ENCODE measurements around the gene CFTR. TPM values are rescaled to one million over a fixed set of nuclear protein-coding genes. Genes with fewer than 3 reads are reported as not detected.

Gene CFTR
- total and polyA plus RNA-seq, 3 donors from 2014 or later = 5.1 to 6.9 (median 5.1) TPM

- TF ChIP-seq, protein P1, sequence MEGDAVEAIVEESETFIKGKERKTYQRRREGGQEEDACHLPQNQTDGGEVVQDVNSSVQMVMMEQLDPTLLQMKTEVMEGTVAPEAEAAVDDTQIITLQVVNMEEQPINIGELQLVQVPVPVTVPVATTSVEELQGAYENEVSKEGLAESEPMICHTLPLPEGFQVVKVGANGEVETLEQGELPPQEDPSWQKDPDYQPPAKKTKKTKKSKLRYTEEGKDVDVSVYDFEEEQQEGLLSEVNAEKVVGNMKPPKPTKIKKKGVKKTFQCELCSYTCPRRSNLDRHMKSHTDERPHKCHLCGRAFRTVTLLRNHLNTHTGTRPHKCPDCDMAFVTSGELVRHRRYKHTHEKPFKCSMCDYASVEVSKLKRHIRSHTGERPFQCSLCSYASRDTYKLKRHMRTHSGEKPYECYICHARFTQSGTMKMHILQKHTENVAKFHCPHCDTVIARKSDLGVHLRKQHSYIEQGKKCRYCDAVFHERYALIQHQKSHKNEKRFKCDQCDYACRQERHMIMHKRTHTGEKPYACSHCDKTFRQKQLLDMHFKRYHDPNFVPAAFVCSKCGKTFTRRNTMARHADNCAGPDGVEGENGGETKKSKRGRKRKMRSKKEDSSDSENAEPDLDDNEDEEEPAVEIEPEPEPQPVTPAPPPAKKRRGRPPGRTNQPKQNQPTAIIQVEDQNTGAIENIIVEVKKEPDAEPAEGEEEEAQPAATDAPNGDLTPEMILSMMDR (IDR thresholded peaks at IDR 0.05) = no peak
- no peak for TF ChIP-seq POLR2A (IDR thresholded peaks at IDR 0.05)
- H3K4me1 ChIP-seq = no peaks in the 10 kb centered on the region
- H3K9me3 ChIP-seq = no peaks in the 10 kb centered on the region
- H3K27me3 ChIP-seq = no peaks in the 10 kb centered on the region
- DNase-seq = no peak
- WGBS, 2 donors = 6 to 7% methylated on average over 11 of the region's 11 CpGs
- H3K4me3 ChIP-seq = peak overlapping the region; percentile 7 to 33
- no peak overlapping the region for H3K27ac ChIP-seq
- intact Hi-C loops (cut with DNase I; ENCODE audit: low total_unique reads) = no loop called here
- H3K36me3 ChIP-seq (ENCODE audit: low read depth, missing control alignments) = no peaks in the 10 kb centered on the region
Observed at GRCh38 chr7:117480055-117480362, 184 bp downstream of the CFTR start.

- H3K9me3 ChIP-seq = no peaks in the 10 kb centered on the region
Observed at GRCh38 chr7:117480978-117481377, 1.2 kb downstream of the CFTR start.

DNA sequence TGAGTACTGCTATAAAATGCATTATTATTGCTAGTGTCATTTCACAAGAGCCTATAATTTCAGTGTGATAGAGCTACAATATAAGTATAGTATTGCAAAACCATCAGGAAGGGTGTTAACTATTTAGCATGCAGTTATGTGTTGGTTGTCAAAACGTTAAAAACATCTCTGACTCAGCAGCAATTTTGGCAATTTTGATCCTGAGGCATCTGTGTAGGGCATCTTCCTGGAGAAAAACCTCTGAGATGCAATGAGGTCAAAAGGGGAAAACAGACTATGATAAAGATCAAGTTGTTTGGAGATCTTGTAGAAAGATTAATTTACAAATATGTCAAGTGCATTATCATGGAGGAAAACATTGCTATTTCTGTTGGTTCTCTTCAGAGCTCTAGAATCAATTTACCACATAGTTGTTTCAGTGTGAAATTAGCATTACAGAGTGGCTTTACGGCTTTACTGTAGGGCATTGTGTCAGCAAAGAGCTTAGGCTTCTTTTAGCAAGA is 5.3 kb downstream of the CFTR start:
- intact Hi-C loops (cut with DNase I; ENCODE audit: low total_unique reads) = no loop called here
- no peaks in the 10 kb centered on the region for H3K9me3 ChIP-seq
- no peak overlapping the region for H3K27ac ChIP-seq
- H3K4me1 ChIP-seq = no peaks in the 10 kb centered on the region
- H3K36me3 ChIP-seq (ENCODE audit: low read depth, missing control alignments) = no peaks in the 10 kb centered on the region
- no peaks in the 10 kb centered on the region for H3K27me3 ChIP-seq
- TF ChIP-seq POLR2A (IDR thresholded peaks at IDR 0.05) = no peak
- TF ChIP-seq, protein P1 (IDR thresholded peaks at IDR 0.05) = no peak
- 44 to 60% methylated on average over 2 of the region's 2 CpGs for WGBS, 2 donors
- no peak for DNase-seq
- H3K4me3 ChIP-seq = no peak overlapping the region

More at GRCh38 chr7:117480978-117481377, 1.2 kb downstream of the CFTR start:
- Histone ChIP-seq H3K36me3 (ENCODE audit: low read depth, missing control alignments) (no peaks in the 10 kb centered on the region), H3K27me3 (no peaks in the 10 kb centered on the region), H3K27ac (no peak overlapping the region), H3K4me3 (no peak overlapping the region), H3K4me1 (no peaks in the 10 kb centered on the region)
- intact Hi-C loops (cut with DNase I; ENCODE audit: low total_unique reads) = no loop called here
- no peak for DNase-seq
- 53 to 58% methylated on average over 2 of the region's 2 CpGs for WGBS, 2 donors
- TF ChIP-seq, protein P1 (IDR thresholded peaks at IDR 0.05) = no peak
- no peak for TF ChIP-seq POLR2A (IDR thresholded peaks at IDR 0.05)

DNA sequence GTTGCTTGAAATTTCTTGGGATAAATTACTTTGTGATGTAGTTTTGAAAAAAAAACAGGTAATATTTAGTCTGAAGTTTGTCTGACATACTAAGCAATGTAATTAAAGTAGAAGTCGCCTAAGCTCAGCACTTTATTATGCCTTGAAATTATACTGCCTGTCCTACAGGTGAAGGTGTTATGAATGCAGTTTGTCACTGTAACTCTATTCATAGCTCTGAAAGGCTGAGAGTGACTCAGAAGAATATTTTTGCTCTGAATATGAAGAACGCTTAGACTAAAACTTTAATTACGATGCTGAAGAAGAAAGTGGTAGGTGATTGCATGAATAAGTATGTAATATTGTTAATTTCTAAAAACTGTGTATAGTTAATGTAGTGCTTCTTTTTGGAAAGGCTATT is 9.2 kb downstream of the CFTR start:
- H3K27ac ChIP-seq = no peak overlapping the region
- no peak for TF ChIP-seq POLR2A (IDR thresholded peaks at IDR 0.05)
- TF ChIP-seq, protein P1 (IDR thresholded peaks at IDR 0.05) = no peak
- no peak overlapping the region for H3K4me3 ChIP-seq
- no peaks in the 10 kb centered on the region for H3K36me3 ChIP-seq (ENCODE audit: low read depth, missing control alignments)
- no peaks in the 10 kb centered on the region for H3K9me3 ChIP-seq
- no peaks in the 10 kb centered on the region for H3K27me3 ChIP-seq
- WGBS, 2 donors = 93 to 96% methylated on average over 3 of the region's 3 CpGs
- H3K4me1 ChIP-seq = no peaks in the 10 kb centered on the region
- intact Hi-C loops (cut with DNase I; ENCODE audit: low total_unique reads) = no loop called here
- DNase-seq = no peak

- no peaks in the 10 kb centered on the region for H3K36me3 ChIP-seq (ENCODE audit: low read depth, missing control alignments)
- no peaks in the 10 kb centered on the region for H3K9me3 ChIP-seq
- TF ChIP-seq, protein P1 (IDR thresholded peaks at IDR 0.05) = no peak
- TF ChIP-seq POLR2A (IDR thresholded peaks at IDR 0.05) = no peak
- intact Hi-C loops (cut with DNase I; ENCODE audit: low total_unique reads) = no loop called here
- WGBS, 2 donors = 90 to 96% methylated on average over 2 of the region's 2 CpGs
- no peak overlapping the region for H3K4me3 ChIP-seq
- DNase-seq = no peak
- H3K27me3 ChIP-seq = no peaks in the 10 kb centered on the region
- no peaks in the 10 kb centered on the region for H3K4me1 ChIP-seq
- H3K27ac ChIP-seq = no peak overlapping the region
Observed at GRCh38 chr7:117489430-117489829, 9.6 kb downstream of the CFTR start.
